Measurements from ENCODE around the gene ASXL1. TPM values are rescaled to one million over a fixed set of nuclear protein-coding genes. Genes with fewer than 3 reads are reported as not detected.

Gene ASXL1
- total and polyA plus RNA-seq, 10 of the 15 experiments (the other 5 are each of a cell fraction or from before 2014, with no cell fraction given), result 11.0 to 87.6 (median 56.8) TPM

DNA sequence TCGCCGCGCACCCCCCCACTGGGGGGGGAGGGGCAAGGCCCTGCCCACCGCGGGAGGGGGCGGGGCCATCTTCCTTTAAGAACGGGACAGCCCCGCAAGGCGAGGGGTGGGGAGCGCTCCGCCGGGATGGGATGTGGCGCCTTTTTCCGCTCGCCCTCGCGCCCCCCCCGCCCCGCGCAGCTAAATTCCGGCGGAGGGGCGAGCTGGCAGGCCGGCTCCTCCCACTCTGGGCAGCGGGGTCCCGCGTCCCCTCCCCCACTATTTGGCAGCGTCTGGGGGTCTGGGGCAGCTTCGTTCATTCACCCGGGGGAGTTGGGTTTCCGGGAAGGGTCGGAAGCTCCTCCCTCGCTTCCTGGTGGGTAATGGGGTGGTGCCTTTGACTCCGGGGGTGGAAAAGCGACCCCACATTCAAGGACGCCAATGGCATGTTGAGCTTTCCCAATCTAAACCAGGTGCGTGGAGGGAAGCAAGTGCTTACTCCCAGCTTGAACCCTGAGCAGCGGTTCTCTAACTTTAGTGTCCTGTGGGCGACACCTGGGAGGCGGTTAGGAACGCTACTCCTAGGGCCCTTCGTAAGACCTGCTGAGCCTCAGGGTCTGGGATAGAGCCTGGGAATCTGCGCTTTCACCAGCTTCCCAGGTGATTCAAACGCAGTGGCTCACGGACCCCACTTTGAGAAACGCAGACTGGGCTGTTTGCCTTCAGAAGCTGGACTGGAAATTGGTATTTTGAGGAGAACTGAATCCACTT is 927 bp downstream of the ASXL1 start (continued):
- no peak for TF ChIP-seq IRF5 (IDR thresholded peaks at IDR 0.05; ENCODE audit: borderline replicate concordance)
- TF ChIP-seq ATF7 (IDR thresholded peaks at IDR 0.05; ENCODE audit: low read depth), result no peak
- TF ChIP-seq, protein P1, sequence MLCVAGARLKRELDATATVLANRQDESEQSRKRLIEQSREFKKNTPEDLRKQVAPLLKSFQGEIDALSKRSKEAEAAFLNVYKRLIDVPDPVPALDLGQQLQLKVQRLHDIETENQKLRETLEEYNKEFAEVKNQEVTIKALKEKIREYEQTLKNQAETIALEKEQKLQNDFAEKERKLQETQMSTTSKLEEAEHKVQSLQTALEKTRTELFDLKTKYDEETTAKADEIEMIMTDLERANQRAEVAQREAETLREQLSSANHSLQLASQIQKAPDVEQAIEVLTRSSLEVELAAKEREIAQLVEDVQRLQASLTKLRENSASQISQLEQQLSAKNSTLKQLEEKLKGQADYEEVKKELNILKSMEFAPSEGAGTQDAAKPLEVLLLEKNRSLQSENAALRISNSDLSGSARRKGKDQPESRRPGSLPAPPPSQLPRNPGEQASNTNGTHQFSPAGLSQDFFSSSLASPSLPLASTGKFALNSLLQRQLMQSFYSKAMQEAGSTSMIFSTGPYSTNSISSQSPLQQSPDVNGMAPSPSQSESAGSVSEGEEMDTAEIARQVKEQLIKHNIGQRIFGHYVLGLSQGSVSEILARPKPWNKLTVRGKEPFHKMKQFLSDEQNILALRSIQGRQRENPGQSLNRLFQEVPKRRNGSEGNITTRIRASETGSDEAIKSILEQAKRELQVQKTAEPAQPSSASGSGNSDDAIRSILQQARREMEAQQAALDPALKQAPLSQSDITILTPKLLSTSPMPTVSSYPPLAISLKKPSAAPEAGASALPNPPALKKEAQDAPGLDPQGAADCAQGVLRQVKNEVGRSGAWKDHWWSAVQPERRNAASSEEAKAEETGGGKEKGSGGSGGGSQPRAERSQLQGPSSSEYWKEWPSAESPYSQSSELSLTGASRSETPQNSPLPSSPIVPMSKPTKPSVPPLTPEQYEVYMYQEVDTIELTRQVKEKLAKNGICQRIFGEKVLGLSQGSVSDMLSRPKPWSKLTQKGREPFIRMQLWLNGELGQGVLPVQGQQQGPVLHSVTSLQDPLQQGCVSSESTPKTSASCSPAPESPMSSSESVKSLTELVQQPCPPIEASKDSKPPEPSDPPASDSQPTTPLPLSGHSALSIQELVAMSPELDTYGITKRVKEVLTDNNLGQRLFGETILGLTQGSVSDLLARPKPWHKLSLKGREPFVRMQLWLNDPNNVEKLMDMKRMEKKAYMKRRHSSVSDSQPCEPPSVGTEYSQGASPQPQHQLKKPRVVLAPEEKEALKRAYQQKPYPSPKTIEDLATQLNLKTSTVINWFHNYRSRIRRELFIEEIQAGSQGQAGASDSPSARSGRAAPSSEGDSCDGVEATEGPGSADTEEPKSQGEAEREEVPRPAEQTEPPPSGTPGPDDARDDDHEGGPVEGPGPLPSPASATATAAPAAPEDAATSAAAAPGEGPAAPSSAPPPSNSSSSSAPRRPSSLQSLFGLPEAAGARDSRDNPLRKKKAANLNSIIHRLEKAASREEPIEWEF (IDR thresholded peaks at IDR 0.05; ENCODE audit: insufficient replicate concordance, low read depth, low read length), result no peak
- TF ChIP-seq IRF4 (IDR thresholded peaks at IDR 0.05; ENCODE audit: low read depth, low read length), result no peak
- TF ChIP-seq TBL1XR1 (IDR thresholded peaks at IDR 0.05; ENCODE audit: low read depth, low read length), result no peak
- peak in 1 of 2 experiments; percentile 71; a peak in 2 of 4 replicates for TF ChIP-seq ETV6 (conservative IDR thresholded peaks at IDR 0.05 in 1 of 2, IDR thresholded peaks at IDR 0.05 in 1 of 2; ENCODE audit: borderline replicate concordance in 1 of 2, low read depth in 1 of 2)
- 0 out of 2 replicates have a peak, but pooled peaks have one; percentile 20 for TF ChIP-seq NR2F1 (conservative IDR thresholded peaks at IDR 0.05)
- no peak for TF ChIP-seq NFYB (IDR thresholded peaks at IDR 0.05; ENCODE audit: insufficient read depth, low read depth, low read length)
- TF ChIP-seq, protein P2, sequence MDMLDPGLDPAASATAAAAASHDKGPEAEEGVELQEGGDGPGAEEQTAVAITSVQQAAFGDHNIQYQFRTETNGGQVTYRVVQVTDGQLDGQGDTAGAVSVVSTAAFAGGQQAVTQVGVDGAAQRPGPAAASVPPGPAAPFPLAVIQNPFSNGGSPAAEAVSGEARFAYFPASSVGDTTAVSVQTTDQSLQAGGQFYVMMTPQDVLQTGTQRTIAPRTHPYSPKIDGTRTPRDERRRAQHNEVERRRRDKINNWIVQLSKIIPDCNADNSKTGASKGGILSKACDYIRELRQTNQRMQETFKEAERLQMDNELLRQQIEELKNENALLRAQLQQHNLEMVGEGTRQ (IDR thresholded peaks at IDR 0.05; ENCODE audit: borderline replicate concordance, low read depth, low read length), result no peak
- TF ChIP-seq, protein P3, sequence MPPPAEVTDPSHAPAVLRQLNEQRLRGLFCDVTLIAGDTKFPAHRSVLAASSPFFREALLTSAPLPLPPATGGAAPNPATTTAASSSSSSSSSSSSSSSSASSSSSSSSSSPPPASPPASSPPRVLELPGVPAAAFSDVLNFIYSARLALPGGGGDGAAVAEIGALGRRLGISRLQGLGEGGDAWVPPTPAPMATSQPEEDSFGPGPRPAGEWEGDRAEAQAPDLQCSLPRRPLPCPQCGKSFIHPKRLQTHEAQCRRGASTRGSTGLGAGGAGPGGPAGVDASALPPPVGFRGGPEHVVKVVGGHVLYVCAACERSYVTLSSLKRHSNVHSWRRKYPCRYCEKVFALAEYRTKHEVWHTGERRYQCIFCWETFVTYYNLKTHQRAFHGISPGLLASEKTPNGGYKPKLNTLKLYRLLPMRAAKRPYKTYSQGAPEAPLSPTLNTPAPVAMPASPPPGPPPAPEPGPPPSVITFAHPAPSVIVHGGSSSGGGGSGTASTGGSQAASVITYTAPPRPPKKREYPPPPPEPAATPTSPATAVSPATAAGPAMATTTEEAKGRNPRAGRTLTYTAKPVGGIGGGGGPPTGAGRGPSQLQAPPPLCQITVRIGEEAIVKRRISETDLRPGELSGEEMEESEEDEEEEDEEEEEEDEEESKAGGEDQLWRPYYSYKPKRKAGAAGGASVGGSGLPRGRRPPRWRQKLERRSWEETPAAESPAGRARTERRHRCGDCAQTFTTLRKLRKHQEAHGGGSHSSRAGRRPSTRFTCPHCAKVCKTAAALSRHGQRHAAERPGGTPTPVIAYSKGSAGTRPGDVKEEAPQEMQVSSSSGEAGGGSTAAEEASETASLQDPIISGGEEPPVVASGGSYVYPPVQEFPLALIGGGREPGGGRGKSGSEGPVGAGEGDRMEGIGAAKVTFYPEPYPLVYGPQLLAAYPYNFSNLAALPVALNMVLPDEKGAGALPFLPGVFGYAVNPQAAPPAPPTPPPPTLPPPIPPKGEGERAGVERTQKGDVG (CRISPR knock-in tag; IDR thresholded peaks at IDR 0.05), result no peak
- TF ChIP-seq, protein P4, sequence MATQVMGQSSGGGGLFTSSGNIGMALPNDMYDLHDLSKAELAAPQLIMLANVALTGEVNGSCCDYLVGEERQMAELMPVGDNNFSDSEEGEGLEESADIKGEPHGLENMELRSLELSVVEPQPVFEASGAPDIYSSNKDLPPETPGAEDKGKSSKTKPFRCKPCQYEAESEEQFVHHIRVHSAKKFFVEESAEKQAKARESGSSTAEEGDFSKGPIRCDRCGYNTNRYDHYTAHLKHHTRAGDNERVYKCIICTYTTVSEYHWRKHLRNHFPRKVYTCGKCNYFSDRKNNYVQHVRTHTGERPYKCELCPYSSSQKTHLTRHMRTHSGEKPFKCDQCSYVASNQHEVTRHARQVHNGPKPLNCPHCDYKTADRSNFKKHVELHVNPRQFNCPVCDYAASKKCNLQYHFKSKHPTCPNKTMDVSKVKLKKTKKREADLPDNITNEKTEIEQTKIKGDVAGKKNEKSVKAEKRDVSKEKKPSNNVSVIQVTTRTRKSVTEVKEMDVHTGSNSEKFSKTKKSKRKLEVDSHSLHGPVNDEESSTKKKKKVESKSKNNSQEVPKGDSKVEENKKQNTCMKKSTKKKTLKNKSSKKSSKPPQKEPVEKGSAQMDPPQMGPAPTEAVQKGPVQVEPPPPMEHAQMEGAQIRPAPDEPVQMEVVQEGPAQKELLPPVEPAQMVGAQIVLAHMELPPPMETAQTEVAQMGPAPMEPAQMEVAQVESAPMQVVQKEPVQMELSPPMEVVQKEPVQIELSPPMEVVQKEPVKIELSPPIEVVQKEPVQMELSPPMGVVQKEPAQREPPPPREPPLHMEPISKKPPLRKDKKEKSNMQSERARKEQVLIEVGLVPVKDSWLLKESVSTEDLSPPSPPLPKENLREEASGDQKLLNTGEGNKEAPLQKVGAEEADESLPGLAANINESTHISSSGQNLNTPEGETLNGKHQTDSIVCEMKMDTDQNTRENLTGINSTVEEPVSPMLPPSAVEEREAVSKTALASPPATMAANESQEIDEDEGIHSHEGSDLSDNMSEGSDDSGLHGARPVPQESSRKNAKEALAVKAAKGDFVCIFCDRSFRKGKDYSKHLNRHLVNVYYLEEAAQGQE (IDR thresholded peaks at IDR 0.05; ENCODE audit: low read depth, low read length), result no peak
- TF ChIP-seq HDAC6 (IDR thresholded peaks at IDR 0.05; ENCODE audit: unreplicated experiment), result no peak
- TF ChIP-seq POU2F2 (IDR thresholded peaks at IDR 0.05; ENCODE audit: borderline replicate concordance, low read depth, low read length), result no peak
